Measurements from ENCODE around the gene MEIS3.
"Not testable (repeated sequence)": the region's sequence is repeated elsewhere in the genome, so short reads cannot be mapped to it uniquely, and the experiment has no call there.

MEIS3 gene

GRCh38 chr19:47384533-47384932, 34.8 kb downstream of the MEIS3 start:
- not testable (repeated sequence) for DNase-seq (ENCODE audit: low read depth)

- DNase-seq (ENCODE audit: low read depth): not testable (repeated sequence)
These were observed 35.4 kb downstream of the MEIS3 start for GRCh38 chr19:47383890-47384289.

GRCh38 chr19:47381653-47382279, 37.6 kb downstream of the MEIS3 start:
- DNase-seq (ENCODE audit: low read depth): no peak

- DNase-seq (ENCODE audit: low read depth): no peak
These were observed 38.2 kb downstream of the MEIS3 start for GRCh38 chr19:47381121-47381520.

- DNase-seq (ENCODE audit: low read depth): no peak
These were observed 38.8 kb downstream of the MEIS3 start for GRCh38 chr19:47380559-47380958.

DNA sequence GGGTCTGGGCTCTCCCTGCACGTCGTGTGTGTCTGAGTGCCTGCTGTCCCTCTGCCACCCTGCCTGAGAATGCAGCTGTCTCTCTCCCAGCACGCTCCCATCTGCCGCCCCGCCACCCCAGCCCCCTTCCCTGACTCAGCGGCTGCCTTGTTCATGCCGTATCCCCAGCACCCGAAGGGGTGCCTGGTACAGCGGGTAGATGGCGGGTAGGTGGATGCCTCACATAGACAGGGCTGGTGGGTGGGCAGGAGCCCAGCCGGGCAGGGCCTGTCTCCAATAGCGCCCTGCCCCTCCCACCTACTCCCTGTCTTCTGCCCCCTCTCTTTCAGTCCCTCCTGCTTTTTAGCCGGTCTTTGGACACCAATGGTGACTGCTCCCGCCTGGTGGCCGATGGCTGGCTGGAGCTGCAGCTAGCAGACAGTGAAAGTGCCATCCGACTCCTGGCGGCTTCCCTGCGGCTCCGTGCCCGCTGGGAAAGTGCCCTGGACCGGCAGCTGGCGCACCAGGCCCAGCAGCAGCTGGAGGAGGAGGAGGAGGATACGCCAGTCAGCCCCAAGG, 39.9 kb downstream of the MEIS3 start:
- DNase-seq (ENCODE audit: low read depth): no peak

DNA sequence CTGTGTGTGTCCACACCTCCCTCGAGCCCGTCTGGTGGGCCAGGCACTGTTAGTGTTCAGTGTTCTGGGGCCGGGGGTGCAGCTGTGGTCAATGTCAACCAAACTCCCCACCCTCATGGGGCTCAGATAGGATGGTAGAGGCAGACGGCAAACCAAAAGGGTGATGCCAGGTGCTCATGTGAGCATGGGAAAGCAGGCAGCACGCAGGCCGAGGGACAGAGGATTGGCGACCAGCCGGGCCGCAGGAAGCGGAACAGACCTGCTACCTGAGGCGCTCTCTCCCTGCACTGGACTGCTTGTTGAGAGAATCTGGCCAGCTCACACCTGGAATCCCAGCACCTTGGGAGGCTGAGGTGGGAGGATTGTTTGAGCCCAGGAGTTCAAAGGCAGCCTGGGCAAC, 41.1 kb downstream of the MEIS3 start:
- no peak for DNase-seq (ENCODE audit: low read depth)

DNA sequence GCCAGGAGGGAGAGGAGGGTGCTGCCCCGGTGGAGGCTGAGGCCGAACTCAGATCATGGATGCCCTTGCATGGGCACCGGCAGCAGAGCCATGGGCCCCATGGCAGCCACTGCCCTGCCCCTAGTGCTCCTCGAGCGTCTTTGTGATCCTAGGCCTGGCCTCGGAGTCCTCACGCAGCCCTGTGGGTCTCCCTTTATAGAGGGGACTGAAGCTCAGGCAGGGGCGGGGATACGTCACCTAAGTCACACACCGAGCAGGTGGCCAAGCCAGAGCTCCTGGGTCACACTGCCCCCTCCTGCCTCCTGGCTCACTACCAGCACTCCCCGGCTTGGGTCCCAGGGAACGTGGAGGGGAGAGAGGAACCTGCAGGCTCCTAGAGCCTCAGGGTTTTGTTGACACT, 41.5 kb downstream of the MEIS3 start:
- DNase-seq (ENCODE audit: low read depth): no peak

GRCh38 chr19:47377208-47377701, 42.1 kb downstream of the MEIS3 start:
- no peak for DNase-seq (ENCODE audit: low read depth)

DNA sequence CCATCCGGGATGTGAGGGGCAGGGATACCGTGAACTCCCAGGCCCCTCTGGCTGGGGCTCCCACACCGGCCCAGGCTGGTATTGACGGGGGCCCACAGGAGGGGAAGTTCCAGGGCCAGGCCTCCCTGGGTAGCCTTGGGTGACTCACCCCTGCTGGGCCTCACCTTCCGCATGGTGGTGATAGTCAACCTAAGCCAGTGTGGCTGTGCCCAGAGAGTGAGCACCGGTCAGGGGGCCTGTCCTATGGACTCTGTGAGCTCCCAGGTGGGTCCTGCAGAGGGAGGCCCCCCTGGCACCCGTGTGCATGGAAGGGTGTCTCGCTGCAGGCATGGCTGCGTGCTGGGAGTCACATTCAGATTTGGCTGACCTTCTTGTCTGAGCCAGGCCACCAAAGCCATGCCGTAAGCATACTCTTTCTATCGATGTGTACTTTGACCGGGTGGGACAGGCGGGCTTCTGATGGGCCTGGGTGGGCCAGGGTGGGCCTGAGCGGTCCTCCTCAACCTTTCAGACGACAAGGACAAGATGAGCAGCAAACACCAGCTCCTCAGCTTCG, 42.7 kb downstream of the MEIS3 start:
- no peak for DNase-seq (ENCODE audit: low read depth)

GRCh38 chr19:47375694-47376588, 43.4 kb downstream of the MEIS3 start:
- DNase-seq (ENCODE audit: low read depth): no peak

DNA sequence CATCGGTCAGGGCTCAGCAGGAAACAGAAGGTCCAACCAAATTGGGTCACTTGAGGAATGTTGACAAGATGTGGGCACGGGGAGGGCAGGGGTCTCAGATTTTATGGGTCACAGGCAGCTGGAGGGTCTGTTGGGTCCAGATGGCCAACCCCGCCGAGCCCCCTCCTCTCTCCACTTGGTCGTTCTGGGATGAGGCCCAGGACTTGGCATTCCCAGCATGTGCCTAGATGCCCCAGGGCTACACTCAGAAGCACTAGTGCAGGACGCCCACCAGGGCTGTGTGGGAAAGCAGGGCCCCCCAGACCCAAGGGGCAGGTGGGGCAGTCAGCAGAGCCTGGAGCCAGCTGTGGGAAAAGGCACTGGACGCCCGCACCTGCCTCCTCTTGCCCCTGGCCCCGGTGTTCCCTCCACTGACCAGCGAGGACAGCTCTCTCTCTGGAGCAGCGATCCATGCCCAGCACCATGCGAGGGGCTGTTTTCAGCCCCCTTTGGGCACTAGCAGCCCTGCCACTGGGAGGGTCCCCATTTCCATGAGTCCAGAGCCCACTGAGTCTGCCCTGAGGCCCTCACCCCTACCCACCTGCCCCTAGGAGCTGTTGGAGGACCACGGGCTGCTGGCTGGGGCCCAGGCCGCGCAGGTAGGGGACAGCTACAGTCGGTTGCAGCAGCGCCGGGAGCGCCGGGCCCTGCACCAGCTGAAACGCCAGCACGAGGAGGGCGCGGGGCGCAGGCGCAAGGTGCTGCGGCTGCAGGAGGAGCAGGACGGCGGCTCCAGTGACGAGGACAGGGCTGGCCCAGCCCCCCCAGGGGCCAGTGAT, 44.2 kb downstream of the MEIS3 start:
- no peak for DNase-seq (ENCODE audit: low read depth)

DNA sequence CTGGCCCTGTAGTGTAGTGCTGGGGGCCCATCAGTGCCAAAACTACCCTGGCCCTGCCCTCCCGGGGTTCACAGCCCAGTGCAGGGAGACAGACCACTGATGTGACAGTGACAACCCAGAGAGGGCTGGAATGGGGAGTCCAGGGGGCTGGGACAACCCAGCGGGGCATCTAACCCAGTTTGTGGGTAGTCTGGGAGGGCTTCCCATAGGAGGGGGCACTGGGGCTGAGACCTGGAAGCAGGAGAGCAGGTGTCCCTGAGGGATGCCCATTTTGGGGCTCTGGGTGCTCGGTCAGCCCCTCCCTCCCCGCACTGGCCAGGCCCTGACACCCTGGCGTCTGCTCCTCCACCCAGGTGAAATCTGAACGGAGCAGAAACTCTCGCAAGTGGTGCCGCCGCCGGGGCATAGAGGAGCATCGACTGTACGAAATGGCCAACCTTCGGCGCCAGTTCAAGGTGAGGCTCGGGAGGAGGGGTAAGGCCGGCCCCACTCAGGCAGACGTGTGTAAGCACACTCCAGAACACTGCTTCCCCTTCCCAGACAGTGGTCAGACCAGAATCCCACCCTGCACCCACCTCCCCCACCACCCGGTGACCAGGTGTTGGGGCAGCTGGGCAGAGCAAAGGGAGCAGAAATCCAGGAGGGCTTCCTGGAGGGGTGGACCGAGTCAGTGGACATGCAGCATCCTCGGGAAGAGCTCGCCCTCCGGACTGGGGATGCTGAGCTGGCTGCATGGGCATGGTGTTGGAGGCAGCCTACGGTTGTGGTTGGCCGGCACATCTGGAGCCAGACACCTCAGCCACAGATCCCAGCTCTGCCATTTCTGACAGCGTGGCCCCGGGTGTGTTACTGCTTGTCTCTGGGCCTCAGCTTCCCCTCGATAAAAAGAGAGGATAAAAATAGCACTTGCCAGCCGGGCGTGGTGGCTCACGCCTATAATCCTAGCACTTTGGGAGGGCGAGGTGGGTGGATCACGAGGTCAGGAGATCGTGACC, 45.8 kb downstream of the MEIS3 start:
- DNase-seq (ENCODE audit: low read depth): no peak

GRCh38 chr19:47372603-47373002, 46.7 kb downstream of the MEIS3 start:
- no peak for DNase-seq (ENCODE audit: low read depth)

- no peak for DNase-seq (ENCODE audit: low read depth)
These were observed 48.1 kb downstream of the MEIS3 start for GRCh38 chr19:47371261-47371660.

DNA sequence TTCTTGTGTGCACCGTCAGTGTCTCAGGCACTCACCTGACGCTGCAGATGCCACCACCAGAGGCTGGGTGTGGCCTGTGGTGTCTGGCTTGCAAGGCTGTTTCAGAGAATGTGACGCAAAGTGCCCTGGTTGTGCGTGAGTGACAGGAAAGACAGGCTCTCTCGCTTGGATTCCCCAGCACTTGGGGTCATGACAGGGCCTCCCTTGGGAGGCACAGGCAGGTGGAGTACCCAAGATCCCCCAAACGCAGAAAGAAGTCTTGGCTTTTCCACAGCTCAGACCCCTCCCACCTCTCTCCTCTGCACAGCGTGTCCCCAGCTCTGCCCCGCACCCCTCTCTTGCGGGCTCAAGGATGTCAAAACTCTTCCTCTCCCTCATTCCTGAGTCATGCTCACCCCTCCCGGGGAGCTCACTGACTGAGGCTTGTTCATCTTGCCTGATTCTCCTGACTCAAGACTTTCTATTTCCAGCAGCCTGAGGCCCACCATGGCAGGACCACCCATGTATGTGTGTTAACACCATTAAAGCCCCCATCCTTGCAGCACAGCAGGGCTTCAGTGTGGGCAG, 49.2 kb downstream of the MEIS3 start:
- no peak for DNase-seq (ENCODE audit: low read depth)

GRCh38 chr19:47365455-47365854, 53.9 kb downstream of the MEIS3 start:
- DNase-seq (ENCODE audit: low read depth): not testable (repeated sequence)

DNA sequence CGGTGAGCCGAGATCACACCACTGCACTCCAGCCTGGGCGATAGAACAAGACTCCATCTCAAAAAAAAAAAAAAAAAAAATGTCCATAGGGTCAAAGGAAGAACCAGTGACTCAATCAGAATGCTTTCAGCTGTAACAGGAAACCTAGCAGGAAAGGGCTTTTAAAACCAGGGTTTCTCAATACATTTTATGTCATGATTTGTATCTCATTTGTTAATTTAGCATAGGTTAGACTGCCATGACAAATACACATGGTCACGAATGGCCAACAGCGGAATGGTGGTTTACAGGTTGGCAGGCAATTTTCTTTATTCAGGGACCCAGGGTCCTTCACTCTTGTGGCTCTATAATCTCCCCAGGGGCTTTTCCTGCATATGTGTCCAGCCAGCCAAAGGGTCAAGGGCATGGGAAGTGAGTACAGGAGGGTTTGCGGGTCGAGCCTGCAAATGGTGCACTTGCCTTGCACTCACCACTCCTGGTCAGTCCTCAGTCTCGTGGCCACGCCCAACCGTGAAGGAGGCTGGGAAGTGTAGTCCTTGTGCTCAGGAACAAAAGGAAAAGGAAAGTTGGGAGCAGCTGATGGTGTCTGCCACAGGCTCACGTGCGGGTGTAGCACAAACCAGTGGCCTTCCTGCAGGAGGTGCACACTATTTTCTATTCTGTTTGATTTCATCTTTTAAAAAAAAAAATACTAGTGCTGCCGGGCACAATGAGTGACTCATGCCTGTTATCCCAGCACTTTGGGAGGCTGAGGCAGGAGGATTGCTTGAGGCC, 55.4 kb downstream of the MEIS3 start:
- no peak for DNase-seq (ENCODE audit: low read depth)

- DNase-seq (ENCODE audit: low read depth): no peak
These were observed 57.0 kb downstream of the MEIS3 start for GRCh38 chr19:47362321-47362720.
